BE2C (cell line): ENCODE results near the gene POLR2L.

Source experiments
- DNase-seq: peaks from one replicate; pipeline ENCODE4 v3.0.0-alpha.2; 2020
- H3K27me3 ChIP-seq: fragments of 250-450 bp; sonication (Bioruptor Pico); 2 replicates; pipeline ENCODE4 v1.5.1; 2020; ENCODE audit warnings: mild to moderate bottlenecking
- H3K36me3 ChIP-seq: fragments of 250-450 bp; sonication (Bioruptor Pico); 2 replicates; pipeline ENCODE4 v1.5.1; 2020; ENCODE audit warnings: mild to moderate bottlenecking
- H3K4me1 ChIP-seq: fragments of 250-450 bp; sonication (Bioruptor Pico); 2 replicates; pipeline ENCODE4 v1.5.1; 2020
- H3K4me3 ChIP-seq: 2 replicates; pipeline ENCODE4 v1.5.1; 2011; ENCODE audit warnings: low read depth, low read length
- H3K9me3 ChIP-seq: fragments of 250-450 bp; sonication (Bioruptor Pico); 2 replicates; pipeline ENCODE4 v1.5.1; 2020
- CTCF ChIP-seq: IDR thresholded peaks from 2 replicates; pipeline ENCODE4 v1.5.1; 2012; ENCODE audit warnings: mild to moderate bottlenecking, low read depth, low read length

The POLR2L gene

DNA sequence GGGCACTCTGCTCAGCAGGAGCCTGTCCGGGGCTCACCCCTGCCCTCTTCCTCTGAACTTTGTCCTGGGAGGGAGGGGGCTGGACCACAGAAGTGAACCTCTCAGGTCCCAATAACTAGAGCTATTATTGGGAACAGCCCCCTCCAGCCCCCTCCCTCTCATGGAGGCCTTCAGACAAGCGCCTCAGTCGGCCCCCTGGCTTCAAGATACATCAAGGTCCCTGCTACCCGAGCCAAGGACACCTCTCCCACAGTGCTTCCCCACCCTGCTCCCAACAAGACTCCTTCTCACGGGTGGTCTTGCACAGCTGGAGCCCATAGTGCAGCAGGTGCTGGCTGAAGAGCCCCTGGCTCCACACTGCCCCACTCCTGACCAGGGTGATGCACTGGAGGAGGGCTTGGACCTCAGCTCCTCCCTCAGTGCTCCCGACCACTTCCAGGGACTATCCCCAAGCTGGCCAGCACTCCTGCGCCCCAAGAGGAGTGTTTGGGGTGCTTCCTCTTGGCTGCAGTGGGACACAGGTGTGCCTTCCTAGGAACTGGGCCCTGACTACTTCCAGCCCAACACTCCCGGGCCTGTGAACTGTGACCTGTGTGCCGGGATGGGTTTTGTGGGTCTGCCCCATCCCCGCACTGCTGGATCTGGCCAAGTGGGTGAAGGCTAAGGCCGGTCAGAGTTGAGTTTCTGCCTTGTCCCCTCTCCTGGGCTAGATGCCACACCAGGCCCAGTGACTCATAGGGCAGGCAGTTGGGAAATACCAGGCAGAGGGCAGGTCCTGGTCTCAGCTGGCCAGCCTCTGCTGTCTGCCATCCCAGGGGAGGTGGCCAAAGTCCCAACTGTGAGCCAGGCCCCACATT is 21.4 kb downstream of the POLR2L start:
- DNase-seq = no peak
- no peak for TF ChIP-seq CTCF
- Histone ChIP-seq H3K36me3 (no peaks in the 10 kb centered on the region), H3K9me3 (no peaks in the 10 kb centered on the region), H3K4me3 (no peak overlapping the region; the same call in 1 of the 2 replicates), H3K4me1 (no peaks in the 10 kb centered on the region), H3K27me3 (no peaks in the 10 kb centered on the region)

DNA sequence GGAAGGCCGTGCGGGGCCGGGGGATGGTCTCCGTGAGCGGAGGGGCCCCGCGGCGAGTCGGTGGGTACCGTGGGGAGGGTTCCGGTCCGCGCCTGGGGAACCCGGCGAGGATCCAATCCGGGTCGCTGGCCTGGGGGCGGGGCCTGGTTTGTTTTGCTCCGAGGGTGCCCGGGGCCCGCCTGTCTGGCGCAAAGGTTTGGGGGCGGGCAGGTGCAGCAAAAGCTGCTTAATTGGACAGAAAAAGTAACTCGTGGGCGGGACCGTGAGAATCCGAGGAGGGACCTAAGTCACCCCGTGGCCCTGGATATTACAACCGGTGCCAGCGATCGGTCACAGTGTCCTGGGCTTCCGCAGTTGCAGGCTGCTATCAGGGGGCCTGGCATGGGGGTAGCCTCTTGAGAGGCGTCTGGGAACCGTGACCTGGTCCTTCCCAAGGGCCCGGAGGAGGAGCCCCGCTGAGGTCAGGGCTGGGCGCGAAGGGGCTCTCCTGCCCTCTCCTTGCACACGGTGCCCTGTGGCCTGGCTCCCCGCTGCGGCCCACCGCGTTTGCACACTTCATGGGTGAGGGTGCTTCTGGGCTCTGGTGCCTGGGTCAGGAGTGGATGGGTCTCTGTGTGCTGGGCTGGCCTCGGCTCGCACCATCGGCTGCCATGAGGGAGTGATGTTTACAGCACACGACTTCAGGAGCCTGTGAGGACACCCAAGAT is 22.2 kb downstream of the POLR2L start:
- no peaks in the 10 kb centered on the region for H3K9me3 ChIP-seq
- no peaks in the 10 kb centered on the region for H3K4me1 ChIP-seq
- H3K36me3 ChIP-seq = no peaks in the 10 kb centered on the region
- peak; percentile 61 for DNase-seq
- no peak for TF ChIP-seq CTCF
- no peaks in the 10 kb centered on the region for H3K27me3 ChIP-seq
- H3K4me3 ChIP-seq = peak overlapping the region; percentile 53

DNA sequence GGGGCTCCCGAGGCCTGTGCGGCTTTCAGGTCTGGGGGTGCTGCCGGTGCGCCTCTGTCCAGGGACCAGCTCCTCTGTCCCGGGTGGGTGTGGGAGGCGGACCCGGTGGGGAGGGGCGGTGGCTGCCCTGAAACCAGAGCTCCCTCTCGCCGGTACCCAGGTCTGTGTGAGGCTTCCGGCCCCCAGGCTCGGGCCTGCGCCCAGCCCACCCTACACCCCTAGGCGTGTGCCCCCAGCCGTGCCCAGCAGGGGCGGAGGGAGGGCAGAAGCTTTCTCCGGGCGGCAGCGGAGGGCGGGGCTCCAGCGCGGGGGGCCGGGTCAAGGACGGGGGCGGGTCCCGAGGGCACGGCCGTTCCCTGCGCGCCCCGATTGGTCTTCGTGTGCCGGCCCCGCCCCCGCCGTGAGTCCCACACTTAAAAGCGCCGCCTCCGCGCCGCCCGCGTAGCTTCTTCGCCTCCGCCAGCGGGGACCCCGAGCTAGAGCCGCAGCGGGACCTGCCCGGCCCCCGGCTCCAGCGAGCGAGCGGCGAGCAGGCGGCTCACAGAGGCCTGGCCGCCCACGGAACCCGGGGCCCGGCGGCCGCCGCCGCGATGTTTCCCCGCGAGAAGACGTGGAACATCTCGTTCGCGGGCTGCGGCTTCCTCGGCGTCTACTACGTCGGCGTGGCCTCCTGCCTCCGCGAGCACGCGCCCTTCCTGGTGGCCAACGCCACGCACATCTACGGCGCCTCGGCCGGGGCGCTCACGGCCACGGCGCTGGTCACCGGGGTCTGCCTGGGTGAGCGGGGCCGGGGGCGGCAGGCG is 23.0 kb downstream of the POLR2L start:
- Histone ChIP-seq H3K36me3 (no peaks in the 10 kb centered on the region), H3K4me1 (no peaks in the 10 kb centered on the region), H3K4me3 (peak overlapping the region; percentile 53), H3K9me3 (no peaks in the 10 kb centered on the region), H3K27me3 (no peaks in the 10 kb centered on the region)
- TF ChIP-seq CTCF = no peak
- DNase-seq = peak; percentile 87

DNA sequence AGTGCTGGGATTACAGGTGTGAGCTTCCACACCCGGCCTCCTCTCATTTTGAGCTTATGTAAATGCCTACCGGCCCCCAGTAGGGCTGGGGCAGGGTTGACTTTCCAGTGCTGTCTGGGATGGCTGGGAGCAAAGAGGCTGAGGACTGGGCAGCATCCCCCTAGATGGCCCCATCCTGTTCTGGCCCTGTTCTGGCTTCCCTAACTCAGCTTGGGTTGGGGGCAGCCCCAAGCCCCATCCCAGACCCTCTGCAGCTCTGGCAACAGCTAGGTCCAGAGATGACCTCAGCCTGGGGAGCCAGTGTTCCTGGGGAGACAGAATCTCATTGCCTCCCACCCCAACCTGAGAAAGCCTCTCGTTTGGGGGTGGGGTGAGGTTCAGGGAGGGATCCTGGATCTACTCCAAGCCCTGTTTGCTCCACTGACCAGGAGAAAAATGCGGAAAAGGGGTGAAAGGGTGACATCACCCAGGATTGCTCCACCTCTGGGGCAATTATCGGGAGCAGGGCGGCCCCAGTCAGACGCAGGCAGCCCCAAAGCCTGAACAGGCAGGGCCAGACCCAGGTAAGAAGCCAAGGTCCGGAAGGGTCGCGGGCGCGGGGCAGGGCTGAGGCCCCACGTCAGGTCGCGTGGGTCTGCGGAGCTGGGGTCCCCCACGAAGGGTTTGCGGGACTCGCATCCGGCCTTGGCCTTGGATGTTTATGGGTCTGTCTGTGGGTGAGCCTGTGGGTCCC is 23.8 kb downstream of the POLR2L start, which contains the start of gene PNPLA2:
PNPLA2 (plus strand) TSS at position 519 of the 733 bp plus-strand sequence. CDS start 805 bp downstream, outside the sequence.
- no peak for TF ChIP-seq CTCF
- no peak for DNase-seq
- Histone ChIP-seq H3K9me3 (no peaks in the 10 kb centered on the region), H3K4me3 (peak within 1 kb of the TSS; percentile 53), H3K27me3 (no peaks in the 10 kb centered on the region), H3K36me3 (peaks cover 2% of the 10 kb centered on the region), H3K4me1 (no peaks in the 10 kb centered on the region)

- no peak for DNase-seq
- no peaks in the 10 kb centered on the region for H3K27me3 ChIP-seq
- H3K4me3 ChIP-seq = no peak overlapping the region
- peaks cover 24% of the 10 kb centered on the region for H3K36me3 ChIP-seq
- no peaks in the 10 kb centered on the region for H3K4me1 ChIP-seq
- H3K9me3 ChIP-seq = no peaks in the 10 kb centered on the region
- no peak for TF ChIP-seq CTCF
These were observed 25.9 kb downstream of the POLR2L start for GRCh38 chr11:816433-816779.
